ENCODE measurements around the gene MMP20.

MMP20 gene

GRCh38 chr11:102623998-102624397, 1.1 kb downstream of the MMP20 start:
- FAIRE-seq: no peak

GRCh38 chr11:102623128-102623527, 2.0 kb downstream of the MMP20 start:
- no peak for FAIRE-seq
- DNase-seq (ENCODE audit: low spot score): no peak

More at GRCh38 chr11:102623998-102624397, 1.1 kb downstream of the MMP20 start:
- no peak for DNase-seq (ENCODE audit: low spot score)

GRCh38 chr11:102622258-102622657, 2.9 kb downstream of the MMP20 start:
- no peak for DNase-seq (ENCODE audit: low spot score)
- peak; percentile 58 for FAIRE-seq

- DNase-seq (ENCODE audit: low spot score) (no peak), FAIRE-seq (no peak)
Observed at GRCh38 chr11:102620818-102621561, 4.1 kb downstream of the MMP20 start.

GRCh38 chr11:102620179-102620578, 5.0 kb downstream of the MMP20 start:
- FAIRE-seq: no peak
- no peak for DNase-seq (ENCODE audit: low spot score)

- FAIRE-seq: no peak
Observed at GRCh38 chr11:102617466-102618008, 7.6 kb downstream of the MMP20 start.

GRCh38 chr11:102615894-102616432, 9.2 kb downstream of the MMP20 start:
- DNase-seq (ENCODE audit: low spot score) (no peak), FAIRE-seq (no peak)

More at GRCh38 chr11:102617466-102618008, 7.6 kb downstream of the MMP20 start:
- DNase-seq (ENCODE audit: low spot score): no peak

- FAIRE-seq: no peak
- DNase-seq (ENCODE audit: low spot score): no peak
Observed at GRCh38 chr11:102615077-102615893, 9.8 kb downstream of the MMP20 start.

GRCh38 chr11:102614485-102614884, 10.6 kb downstream of the MMP20 start:
- FAIRE-seq (no peak), DNase-seq (ENCODE audit: low spot score) (no peak)

- FAIRE-seq (no peak), DNase-seq (ENCODE audit: low spot score) (no peak)
Observed at GRCh38 chr11:102614031-102614430, 11.1 kb downstream of the MMP20 start.

- no peak for DNase-seq (ENCODE audit: low spot score)
- no peak for FAIRE-seq
Observed at GRCh38 chr11:102613450-102613849, 11.7 kb downstream of the MMP20 start.

- peak; percentile 61 for FAIRE-seq
- no peak for DNase-seq (ENCODE audit: low spot score)
Observed at GRCh38 chr11:102611291-102611690, 13.8 kb downstream of the MMP20 start.

GRCh38 chr11:102610200-102610599, 14.9 kb downstream of the MMP20 start:
- DNase-seq (ENCODE audit: low spot score) (no peak), FAIRE-seq (no peak)

- FAIRE-seq (no peak), DNase-seq (ENCODE audit: low spot score) (no peak)
Observed at GRCh38 chr11:102608699-102609098, 16.4 kb downstream of the MMP20 start.

- FAIRE-seq (no peak), DNase-seq (ENCODE audit: low spot score) (no peak)
Observed at GRCh38 chr11:102604875-102605274, 20.3 kb downstream of the MMP20 start.

GRCh38 chr11:102604011-102604410, 21.1 kb downstream of the MMP20 start:
- DNase-seq (ENCODE audit: low spot score) (no peak), FAIRE-seq (peak; percentile 17)

GRCh38 chr11:102603576-102603975, 21.6 kb downstream of the MMP20 start:
- FAIRE-seq: no peak
- no peak for DNase-seq (ENCODE audit: low spot score)

- FAIRE-seq (no peak), DNase-seq (ENCODE audit: low spot score) (peak; percentile 69)
Observed at GRCh38 chr11:102603091-102603490, 22.0 kb downstream of the MMP20 start.

GRCh38 chr11:102600666-102601065, 24.5 kb downstream of the MMP20 start:
- FAIRE-seq: no peak

GRCh38 chr11:102599642-102600261, 25.4 kb downstream of the MMP20 start:
- FAIRE-seq (no peak), DNase-seq (ENCODE audit: low spot score) (peak; percentile 75)

More at GRCh38 chr11:102600666-102601065, 24.5 kb downstream of the MMP20 start:
- DNase-seq (ENCODE audit: low spot score): no peak

GRCh38 chr11:102598272-102598671, 26.9 kb downstream of the MMP20 start:
- FAIRE-seq (no peak), DNase-seq (ENCODE audit: low spot score) (no peak)
